HL-60 (cell line): ENCODE data around the gene HES4.

Experiments used
- CTCF ChIP-seq: IDR thresholded peaks from one replicate; pipeline ENCODE4 v1.5.1; 2011; ENCODE audit warnings: low read length, control low read depth, inconsistent platforms; ENCODE audit not compliant: insufficient read depth
- GABPA ChIP-seq: IDR thresholded peaks from 2 replicates; pipeline ENCODE4 v1.6.1; 2012; ENCODE audit warnings: low read depth

GRCh38 chr1:997993-998744, 1.7 kb downstream of the HES4 start:
- no peak for TF ChIP-seq CTCF
- TF ChIP-seq GABPA: no peak
